VCaP (cell line): ENCODE data around the gene C19orf67.

ENCODE experiments used
- H3K27ac ChIP-seq: fragments of 450-650 bp; 2 replicates; pipeline ENCODE4 v1.5.1; 2017
- TF ChIP-seq, protein P1 (sequence below): fragments of 450-650 bp; conservative IDR thresholded peaks from 2 replicates; pipeline ENCODE4 v1.5.1; 2017; ENCODE audit warnings: mild to moderate bottlenecking, moderate library complexity

The C19orf67 gene

DNA sequence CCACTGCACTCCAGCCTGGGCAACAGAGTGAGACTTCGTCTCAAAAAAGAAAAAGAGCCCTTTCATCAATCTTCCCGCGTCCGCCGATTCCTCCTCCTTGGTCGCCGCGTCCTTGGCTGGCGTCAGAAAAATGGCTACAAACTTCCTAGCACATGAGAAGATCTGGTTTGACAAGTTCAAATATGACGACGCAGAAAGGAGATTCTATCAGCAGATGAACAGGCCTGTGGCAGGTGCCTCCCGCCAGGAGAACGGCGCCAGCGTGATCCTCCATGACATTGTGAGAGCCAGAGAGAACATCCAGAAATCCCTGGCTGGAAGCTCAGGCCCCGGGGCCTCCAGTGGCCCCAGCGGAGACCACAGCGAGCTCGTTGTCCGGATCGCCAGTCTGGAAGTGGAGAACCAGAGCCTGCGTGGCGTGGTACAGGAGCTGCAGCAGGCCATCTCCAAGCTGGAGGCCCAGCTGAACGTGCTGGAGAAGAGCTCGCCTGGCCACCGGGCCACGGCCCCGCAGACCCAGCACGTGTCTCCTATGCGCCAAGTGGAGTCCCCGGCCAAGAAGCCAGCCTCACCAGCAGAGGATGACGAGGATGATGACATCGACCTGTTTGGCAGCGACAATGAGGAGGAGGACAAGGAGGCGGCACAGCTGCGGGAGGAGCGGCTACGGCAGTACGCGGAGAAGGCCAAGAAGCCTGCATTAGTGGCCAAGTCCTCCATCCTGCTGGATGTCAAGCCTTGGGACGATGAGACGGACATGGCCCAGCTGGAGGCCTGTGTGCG is 15.1 kb downstream of the C19orf67 start:
- no peak overlapping the region for H3K27ac ChIP-seq
- TF ChIP-seq, protein P1, sequence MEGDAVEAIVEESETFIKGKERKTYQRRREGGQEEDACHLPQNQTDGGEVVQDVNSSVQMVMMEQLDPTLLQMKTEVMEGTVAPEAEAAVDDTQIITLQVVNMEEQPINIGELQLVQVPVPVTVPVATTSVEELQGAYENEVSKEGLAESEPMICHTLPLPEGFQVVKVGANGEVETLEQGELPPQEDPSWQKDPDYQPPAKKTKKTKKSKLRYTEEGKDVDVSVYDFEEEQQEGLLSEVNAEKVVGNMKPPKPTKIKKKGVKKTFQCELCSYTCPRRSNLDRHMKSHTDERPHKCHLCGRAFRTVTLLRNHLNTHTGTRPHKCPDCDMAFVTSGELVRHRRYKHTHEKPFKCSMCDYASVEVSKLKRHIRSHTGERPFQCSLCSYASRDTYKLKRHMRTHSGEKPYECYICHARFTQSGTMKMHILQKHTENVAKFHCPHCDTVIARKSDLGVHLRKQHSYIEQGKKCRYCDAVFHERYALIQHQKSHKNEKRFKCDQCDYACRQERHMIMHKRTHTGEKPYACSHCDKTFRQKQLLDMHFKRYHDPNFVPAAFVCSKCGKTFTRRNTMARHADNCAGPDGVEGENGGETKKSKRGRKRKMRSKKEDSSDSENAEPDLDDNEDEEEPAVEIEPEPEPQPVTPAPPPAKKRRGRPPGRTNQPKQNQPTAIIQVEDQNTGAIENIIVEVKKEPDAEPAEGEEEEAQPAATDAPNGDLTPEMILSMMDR: no peak

DNA sequence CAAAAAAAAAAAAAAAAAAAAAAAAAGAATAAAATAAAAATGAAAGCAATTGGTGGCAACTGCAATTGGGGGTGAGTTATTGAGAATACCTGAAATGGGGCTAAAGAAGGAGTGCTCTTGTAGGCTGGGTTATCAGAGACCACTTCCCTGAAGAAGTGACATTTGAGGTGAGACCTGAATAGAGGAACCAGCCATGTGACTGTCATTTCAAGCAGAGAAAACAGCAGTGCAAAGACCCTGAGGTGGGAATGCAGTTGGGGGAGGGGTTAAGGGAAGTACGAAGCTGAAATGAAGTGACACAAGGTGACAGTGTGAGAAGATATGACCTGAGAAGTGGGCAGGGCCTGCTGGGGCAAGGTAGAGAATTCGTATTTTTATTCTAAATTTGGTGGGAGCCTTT is 19.4 kb downstream of the C19orf67 start:
- TF ChIP-seq, protein P1: no peak
- H3K27ac ChIP-seq: no peak overlapping the region

GRCh38 chr19:14063105-14063504 is 22.5 kb downstream of the C19orf67 start:
- no peak overlapping the region for H3K27ac ChIP-seq
- TF ChIP-seq, protein P1: no peak

GRCh38 chr19:14062558-14062855 is 23.1 kb downstream of the C19orf67 start:
- TF ChIP-seq, protein P1: no peak
- H3K27ac ChIP-seq: no peak overlapping the region

- H3K27ac ChIP-seq: no peak within 1 kb of the TSS
- TF ChIP-seq, protein P1: no peak
Measured at GRCh38 chr19:14061751-14062557, 23.6 kb downstream of the C19orf67 start, which contains the start of gene PALM3. Gene PALM3 (minus strand): TSS chr19:14062076. CDS start chr19:14061980, 96 bp downstream.

DNA sequence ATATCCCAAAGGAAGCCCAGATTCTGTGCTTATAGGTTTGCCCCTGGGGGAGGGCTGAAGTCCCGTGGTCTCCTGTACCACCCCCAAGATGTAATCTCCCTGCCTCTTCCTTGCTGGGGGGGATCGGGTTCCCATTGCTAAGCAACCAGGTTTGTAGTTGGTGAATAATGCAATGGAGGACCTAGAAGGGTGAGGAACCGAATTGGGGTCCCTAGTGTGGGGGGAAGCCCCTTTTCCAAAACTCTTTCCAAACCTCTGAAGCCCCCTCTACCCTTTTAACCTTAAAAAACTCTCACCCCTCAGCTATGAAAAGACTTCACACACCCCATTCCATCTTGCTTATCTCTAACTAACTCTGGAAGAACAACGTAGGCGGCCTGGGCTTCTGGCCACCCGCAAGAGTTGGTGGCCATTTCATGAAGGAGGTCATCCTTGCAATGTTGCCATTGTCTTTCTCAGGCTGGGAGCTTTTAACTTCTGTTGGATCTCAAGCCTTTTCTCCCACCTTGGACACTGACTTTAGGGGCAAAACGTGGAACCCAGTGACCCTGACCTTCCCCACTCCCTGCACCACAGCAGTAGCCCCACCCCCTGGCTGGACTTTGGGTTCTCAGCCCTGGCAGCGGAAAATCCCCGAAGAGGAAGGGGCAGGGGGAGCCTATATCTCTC is 24.4 kb downstream of the C19orf67 start:
- TF ChIP-seq, protein P1: no peak

GRCh38 chr19:14059652-14060155 is 25.9 kb downstream of the C19orf67 start:
- no peak overlapping the region for H3K27ac ChIP-seq
- TF ChIP-seq, protein P1: no peak

More for the DNA sequence above, 24.4 kb downstream of the C19orf67 start:
- no peak overlapping the region for H3K27ac ChIP-seq
